GM23248 (cell line): ENCODE results near the gene IZUMO3. TPM values are rescaled to one million over a fixed set of nuclear protein-coding genes. Genes with fewer than 3 reads are reported as not detected.

Experiments used
- DNase-seq: peaks from one replicate; pipeline ENCODE4 v3.0.0-alpha.2; 2015
- H2AFZ ChIP-seq: fragments of 200-600 bp; sonication (generic); 2 replicates; pipeline ENCODE4 v1.6.1; 2016; ENCODE audit warnings: antibody characterized with exemption
- H3F3A ChIP-seq: fragments of 200-600 bp; sonication (generic); 2 replicates; pipeline ENCODE4 v1.6.1; 2016; ENCODE audit warnings: mild to moderate bottlenecking, antibody characterized with exemption, mixed run types; ENCODE audit not compliant: insufficient read depth
- H3K27ac ChIP-seq: fragments of 200-600 bp; sonication (generic); 2 replicates; pipeline ENCODE4 v1.5.1; 2016; ENCODE audit warnings: mild to moderate bottlenecking
- H3K27me3 ChIP-seq: fragments of 200-600 bp; sonication (generic); replicated peaks from 2 replicates; pipeline ENCODE4 v1.6.1; 2016; ENCODE audit warnings: mild to moderate bottlenecking; ENCODE audit not compliant: insufficient read depth
- H3K36me3 ChIP-seq: fragments of 200-600 bp; sonication (generic); 2 replicates; pipeline ENCODE4 v1.6.1; 2016; ENCODE audit warnings: low read depth, mild to moderate bottlenecking
- H3K4me1 ChIP-seq: fragments of 200-600 bp; sonication (generic); 2 replicates; pipeline ENCODE4 v1.6.1; 2016; ENCODE audit warnings: mild to moderate bottlenecking; ENCODE audit not compliant: insufficient read depth
- H3K4me2 ChIP-seq: fragments of 200-600 bp; sonication (generic); one replicate; pipeline ENCODE4 v1.6.1; 2016; ENCODE audit warnings: mild to moderate bottlenecking; ENCODE audit not compliant: unreplicated experiment
- H3K4me3 ChIP-seq: fragments of 200-600 bp; sonication (generic); 2 replicates; pipeline ENCODE4 v1.5.1; 2016; ENCODE audit warnings: mild to moderate bottlenecking
- H3K79me2 ChIP-seq: fragments of 200-600 bp; sonication (generic); 2 replicates; pipeline ENCODE4 v1.6.1; 2016; ENCODE audit warnings: mild to moderate bottlenecking; ENCODE audit not compliant: insufficient read depth
- H3K9ac ChIP-seq: fragments of 200-600 bp; sonication (generic); 2 replicates; pipeline ENCODE4 v1.6.1; 2016; ENCODE audit warnings: mild to moderate bottlenecking
- H3K9me2 ChIP-seq: fragments of 200-600 bp; sonication (generic); 2 replicates; pipeline ENCODE4 v1.6.1; 2016; ENCODE audit warnings: mixed run types, mild to moderate bottlenecking, moderate library complexity; ENCODE audit not compliant: insufficient read depth
- H3K9me3 ChIP-seq: fragments of 200-600 bp; sonication (generic); one replicate; pipeline ENCODE4 v1.6.1; 2017; ENCODE audit warnings: low read depth
- H4K20me1 ChIP-seq: fragments of 200-600 bp; sonication (generic); 2 replicates; pipeline ENCODE4 v1.6.0; 2016; ENCODE audit not compliant: insufficient read depth
- EZH2 ChIP-seq: fragments of 200-600 bp; sonication (generic); IDR thresholded peaks from 2 replicates; pipeline ENCODE4 v1.6.1; 2018; ENCODE audit warnings: antibody characterized with exemption, mild to moderate bottlenecking; ENCODE audit not compliant: insufficient read depth, poor library complexity, severe bottlenecking
- EZH2phosphoT487 ChIP-seq: fragments of 200-600 bp; sonication (generic); IDR thresholded peaks from 2 replicates; pipeline ENCODE4 v1.6.1; 2018; ENCODE audit warnings: antibody characterized with exemption, moderate library complexity, mild to moderate bottlenecking, low read depth; ENCODE audit not compliant: insufficient read depth
- WGBS, 2 experiments: methylation state at CpG; one replicate each; pipeline ENCODE4 v1.1.6; 2015 to 2017; ENCODE audit warnings: low lambda C conversion rate in 2 of 2, low coverage in 1 of 2; ENCODE audit errors: missing lambda C conversion rate in 2 of 2; 5-methylcytosine and 5-hydroxymethylcytosine counted together
- in situ Hi-C: fragments of 300-500 bp; cut with MboI; formaldehyde crosslinking; loops from 2 replicates; pipeline ENCODE4 v1.15.0; 2020
- polyA plus RNA-seq: library from polyadenylated mRNA; unstranded; fragments of >200 nt; fragmentation: Nextera tagmentation; extraction: Ambion mirVana; gene quantifications from 2 replicates; pipeline ENCODE4 v1.2.1, GENCODE V29; 2016
- total RNA-seq: library from RNA; depleted of rRNA; stranded (reverse); fragments of >200 nt; shearing (Covaris generic); gene quantifications from 2 replicates; pipeline ENCODE4 v1.2.3, GENCODE V29; 2014

IZUMO3 gene
- total and polyA plus RNA-seq, 2 experiments from 2014 or later, result not detected

- H3K27me3 ChIP-seq, result no peaks in the 10 kb centered on the region
- H3K9me2 ChIP-seq, result no peaks in the 10 kb centered on the region
- no peak for DNase-seq
- H4K20me1 ChIP-seq, result no peaks in the 10 kb centered on the region
- no peak overlapping the region for H2AFZ ChIP-seq
- no peak overlapping the region for H3K27ac ChIP-seq
- no peak overlapping the region for H3K4me2 ChIP-seq
- no peaks in the 10 kb centered on the region for H3K9me3 ChIP-seq
- TF ChIP-seq EZH2phosphoT487, result no peak
- no peak overlapping the region for H3K9ac ChIP-seq
- H3F3A ChIP-seq, result no peaks in the 10 kb centered on the region
- no peaks in the 10 kb centered on the region for H3K4me1 ChIP-seq
- H3K4me3 ChIP-seq, result no peak overlapping the region
- H3K79me2 ChIP-seq, result no peaks in the 10 kb centered on the region
- H3K36me3 ChIP-seq, result no peaks in the 10 kb centered on the region
- in situ Hi-C loops, result no loop called here
- 2 to 6% methylated on average over 2 of the region's 2 CpGs for WGBS, 2 experiments
These were observed 7.5 kb upstream of the IZUMO3 start for GRCh38 chr9:24553183-24553552.

- Histone ChIP-seq H3K4me1 (no peaks in the 10 kb centered on the region), H3K79me2 (no peaks in the 10 kb centered on the region), H3F3A (no peaks in the 10 kb centered on the region), H3K27me3 (no peaks in the 10 kb centered on the region), H4K20me1 (no peaks in the 10 kb centered on the region), H2AFZ (no peak overlapping the region), H3K9me2 (no peaks in the 10 kb centered on the region), H3K4me3 (no peak overlapping the region), H3K4me2 (no peak overlapping the region), H3K27ac (no peak overlapping the region), H3K9me3 (no peaks in the 10 kb centered on the region), H3K36me3 (no peaks in the 10 kb centered on the region), H3K9ac (no peak overlapping the region)
- 4 to 7% methylated on average over 9 of the region's 9 CpGs for WGBS, 2 experiments
- TF ChIP-seq EZH2, result no peak
- in situ Hi-C loops, result no loop called here
- no peak for DNase-seq
These were observed 7.0 kb upstream of the IZUMO3 start for GRCh38 chr9:24552526-24553182.

- no peaks in the 10 kb centered on the region for H3K9me3 ChIP-seq
- no peaks in the 10 kb centered on the region for H3F3A ChIP-seq
- WGBS, 2 experiments, result 13 to 14% methylated on average over 7 of the region's 7 CpGs
These were observed 412 bp downstream of the IZUMO3 start for GRCh38 chr9:24545285-24545684.

GRCh38 chr9:24518545-24518944 is 27.2 kb downstream of the IZUMO3 start:
- DNase-seq, result no peak
- 16 to 23% methylated on average over 2 of the region's 2 CpGs for WGBS, 2 experiments
- Histone ChIP-seq H3K4me2 (no peak overlapping the region), H4K20me1 (no peaks in the 10 kb centered on the region), H3K4me1 (no peaks in the 10 kb centered on the region), H2AFZ (no peak overlapping the region), H3K9me3 (no peaks in the 10 kb centered on the region), H3K27ac (no peak overlapping the region), H3K79me2 (no peaks in the 10 kb centered on the region), H3K27me3 (no peaks in the 10 kb centered on the region), H3K36me3 (no peaks in the 10 kb centered on the region), H3K4me3 (no peak overlapping the region), H3K9ac (no peak overlapping the region), H3K9me2 (no peaks in the 10 kb centered on the region), H3F3A (no peaks in the 10 kb centered on the region)
- in situ Hi-C loops, result no loop called here
- TF ChIP-seq EZH2 (no peak), EZH2phosphoT487 (no peak)

More at GRCh38 chr9:24545285-24545684, 412 bp downstream of the IZUMO3 start:
- Histone ChIP-seq H4K20me1 (no peaks in the 10 kb centered on the region), H3K9ac (no peak overlapping the region), H3K9me2 (no peaks in the 10 kb centered on the region), H3K27me3 (no peaks in the 10 kb centered on the region), H3K79me2 (no peaks in the 10 kb centered on the region), H3K36me3 (no peaks in the 10 kb centered on the region), H3K4me1 (no peaks in the 10 kb centered on the region), H3K27ac (no peak overlapping the region), H3K4me2 (no peak overlapping the region), H2AFZ (no peak overlapping the region), H3K4me3 (no peak overlapping the region)
- in situ Hi-C loops, result no loop called here
- no peak for DNase-seq
- TF ChIP-seq EZH2phosphoT487 (no peak), EZH2 (no peak)

GRCh38 chr9:24516463-24516862 is 29.2 kb downstream of the IZUMO3 start:
- no peaks in the 10 kb centered on the region for H3K27me3 ChIP-seq
- H3K36me3 ChIP-seq, result no peaks in the 10 kb centered on the region
- no peak overlapping the region for H3K4me3 ChIP-seq
- no peaks in the 10 kb centered on the region for H3K9me3 ChIP-seq
- H3K79me2 ChIP-seq, result no peaks in the 10 kb centered on the region
- H2AFZ ChIP-seq, result no peak overlapping the region
- no peak for DNase-seq
- 9 to 27% methylated on average over 3 of the region's 3 CpGs for WGBS, 2 experiments
- H3K27ac ChIP-seq, result no peak overlapping the region
- TF ChIP-seq EZH2phosphoT487 (no peak), EZH2 (no peak)
- no peak overlapping the region for H3K9ac ChIP-seq
- H3K4me2 ChIP-seq, result no peak overlapping the region
- no peaks in the 10 kb centered on the region for H3K4me1 ChIP-seq
- in situ Hi-C loops, result no loop called here
- no peaks in the 10 kb centered on the region for H3F3A ChIP-seq
- no peaks in the 10 kb centered on the region for H3K9me2 ChIP-seq
- no peaks in the 10 kb centered on the region for H4K20me1 ChIP-seq
